Psoas muscle (tissue), 8 donors: Measurements from ENCODE around the gene CDC45. TPM values are rescaled to one million over a fixed set of nuclear protein-coding genes. Genes with fewer than 3 reads are reported as not detected.
"Not testable (repeated sequence)": the region's sequence is repeated elsewhere in the genome, so short reads cannot be mapped to it uniquely, and the experiment has no call there.

Experiments used
- ATAC-seq, 4 donors: fragments of 200-7000 bp; cut with Tn5 transposase; one replicate each; pipeline ENCODE4 v1.9.1; 2020; ENCODE audit warnings: moderate library complexity in 3 of 4, mild to moderate bottlenecking in 2 of 4
- DNase-seq, 2 donors: peaks; one replicate each; pipeline ENCODE4 v3.0.0-alpha.2; 2020
- H3K27ac ChIP-seq: fragments of 200-600 bp; one replicate; pipeline ENCODE4 v1.8.0; 2022
- H3K27me3 ChIP-seq, 3 donors: fragments of 200-600 bp in 1 of 3; one replicate each; pipeline versions ENCODE4 v1.6.1 to v1.8.0; 2013 to 2022; ENCODE audit warnings: low read length in 2 of 3, mild to moderate bottlenecking in 2 of 3, moderate library complexity in 1 of 3; ENCODE audit not compliant: insufficient read depth in 3 of 3
- H3K36me3 ChIP-seq, 2 donors: fragments of 200-600 bp in 1 of 2; one replicate each; pipeline versions ENCODE4 v1.6.1 to v1.8.0; 2013 to 2022; ENCODE audit warnings: low read depth in 1 of 2, mild to moderate bottlenecking in 1 of 2, moderate library complexity in 1 of 2; ENCODE audit not compliant: insufficient read depth in 1 of 2
- H3K4me1 ChIP-seq: fragments of 200-600 bp; one replicate; pipeline ENCODE4 v1.8.0; 2022
- H3K4me3 ChIP-seq: fragments of 200-600 bp; one replicate; pipeline ENCODE4 v1.8.0; 2022; ENCODE audit warnings: mild to moderate bottlenecking
- H3K9me3 ChIP-seq: fragments of 200-600 bp; one replicate; pipeline ENCODE4 v1.8.0; 2022
- CTCF ChIP-seq: fragments of 200-600 bp; IDR thresholded peaks from one replicate; pipeline ENCODE4 v1.8.0; 2022; ENCODE audit warnings: antibody characterized with exemption
- WGBS, 3 donors: extraction: QIAGEN DNeasy Blood & Tissue Kit; methylation state at CpG; one replicate each; pipeline versions ENCODE4 v1.1.6 to v1.1.7; 2013; 5-methylcytosine and 5-hydroxymethylcytosine counted together
- intact Hi-C, 2 donors: fragments of 100-400 bp; cut with DNase I; formaldehyde crosslinking; loops; one replicate each; pipeline versions ENCODE4 v1.11.0 to v1.14.2; 2022
- polyA plus RNA-seq, 3 donors: library from polyadenylated mRNA; stranded (reverse); fragments of 200-250 nt; gene quantifications; one replicate each; pipeline ENCODE4 v1.2.3, GENCODE V29; 2013
- total RNA-seq, 4 donors: library from RNA; stranded (reverse); fragmentation: NEBNext Ultra II Directional in 2 of 4; extraction: Animal tissue kit (Norgen Biotek cat#: 25700) in 2 of 4; gene quantifications; one replicate each; pipeline versions ENCODE4 v1.2.1 to v1.2.4, GENCODE V29; 2021 to 2023
- donor health status: healthy with polysubstance abuse.
- donor health status: DM: no; HTN: no; CAD: no; lungs with moderate emphysema.
- donor health status: Bipolar disorder and iron deficiency.
- donor health status: healthy.
- donor health status: DM: yes; HTN: yes; CAD: no.
- donor health status: DM: no; HTN: no; CAD: no.
- donor health status: DM: no; HTN: no; CAD: no.
- donor health status: DM: yes; HTN: yes; CAD: no.

CDC45 gene
- total and polyA plus RNA-seq, 7 donors, result 0.30 to 0.77 (median 0.71) TPM; not detected in 2

- Histone ChIP-seq H3K36me3 (peaks cover 7 to 30% of the 10 kb centered on the region in 2 donors), H3K4me1 (peaks cover 30% of the 10 kb centered on the region), H3K9me3 (no peaks in the 10 kb centered on the region), H3K27me3 (no peaks in the 10 kb centered on the region), H3K27ac (peak within 1 kb of the TSS; percentile 96), H3K4me3 (peak within 1 kb of the TSS; percentile 97)
- no peak for TF ChIP-seq CTCF
- DNase-seq (peak; percentile 84 to 91), ATAC-seq (peak; percentile 66 to 83 (median 72))
- intact Hi-C loops, result loop anchor here in 1 of 2 donors (1.0 kb wide), 1 partner anchor 309 kb away; the partner anchor contains the start of gene DGCR2
- WGBS, 3 donors, result 0 to 1% (median 0%) methylated on average over 43 to 66 of the region's 66 CpGs
Measured at GRCh38 chr22:19431649-19432132, 48.0 kb upstream of the CDC45 start, which contains the start of gene HIRA. Gene HIRA (minus strand): TSS chr22:19431733. CDS start chr22:19431476, 257 bp downstream.

GRCh38 chr22:19432133-19432851 is 47.4 kb upstream of the CDC45 start, which contains the start of gene MRPL40:
Gene MRPL40 (plus strand): TSS chr22:19432545. CDS start chr22:19432555, 10 bp downstream.
- intact Hi-C loops, result loop anchor here in 1 of 2 donors (1.0 kb wide), 1 partner anchor 310 kb away; the partner anchor contains the start of gene DGCR2
- Histone ChIP-seq H3K27me3 (no peaks in the 10 kb centered on the region), H3K27ac (peak within 1 kb of the TSS; percentile 96), H3K9me3 (no peaks in the 10 kb centered on the region), H3K4me3 (peak within 1 kb of the TSS; percentile 97), H3K36me3 (peaks cover 7 to 35% of the 10 kb centered on the region in 2 donors), H3K4me1 (peaks cover 30% of the 10 kb centered on the region)
- 0 to 1% (median 1%) methylated on average over 63 to 74 of the region's 74 CpGs for WGBS, 3 donors
- ATAC-seq (peak; percentile 91 to 96 (median 92)), DNase-seq (peak; percentile 97 to 98)
- peak; percentile 8 for TF ChIP-seq CTCF

- Histone ChIP-seq H3K9me3 (no peaks in the 10 kb centered on the region), H3K4me3 (no peak overlapping the region), H3K4me1 (peaks cover 32% of the 10 kb centered on the region), H3K36me3 (peaks cover 7 to 40% of the 10 kb centered on the region in 2 donors), H3K27ac (no peak overlapping the region), H3K27me3 (no peaks in the 10 kb centered on the region)
- DNase-seq, result no peak
- TF ChIP-seq CTCF, result no peak
- 94 to 97% (median 95%) methylated on average over 7 of the region's 7 CpGs for WGBS, 3 donors
- intact Hi-C loops, result no loop called here
- no peak for ATAC-seq
Measured at GRCh38 chr22:19434401-19434800, 45.3 kb upstream of the CDC45 start.

GRCh38 chr22:19434829-19435580 is 44.7 kb upstream of the CDC45 start:
- ATAC-seq (no peak), DNase-seq (no peak)
- H3K27ac ChIP-seq, result no peak overlapping the region
- 56 to 61% (median 58%) methylated on average over 2 of the region's 2 CpGs for WGBS, 3 donors
- no peaks in the 10 kb centered on the region for H3K9me3 ChIP-seq
- H3K4me1 ChIP-seq, result peaks cover 32% of the 10 kb centered on the region
- intact Hi-C loops, result no loop called here
- H3K27me3 ChIP-seq, result no peaks in the 10 kb centered on the region
- H3K36me3 ChIP-seq, result peaks cover 7 to 40% of the 10 kb centered on the region in 2 donors
- no peak for TF ChIP-seq CTCF
- no peak overlapping the region for H3K4me3 ChIP-seq

- intact Hi-C loops, ATAC-seq, H3K27me3 ChIP-seq, DNase-seq, H3K4me3 ChIP-seq, H3K9me3 ChIP-seq: not testable (repeated sequence)
- Histone ChIP-seq H3K27ac (peak overlapping the region; percentile 2), H3K4me1 (peaks cover 44% of the 10 kb centered on the region), H3K36me3 (peaks cover 7 to 40% of the 10 kb centered on the region in 2 donors)
- WGBS, 3 donors, result 85 to 90% (median 88%) methylated on average over 9 of the region's 9 CpGs
Measured at GRCh38 chr22:19436444-19437161, 43.1 kb upstream of the CDC45 start.
